GM12878 (cell line): ENCODE measurements around the gene CLK2. TPM values are rescaled to one million over a fixed set of nuclear protein-coding genes. Genes with fewer than 3 reads are reported as not detected.
A peak's percentile ranks its signal among the peaks of the same experiment; 100 is the strongest.

Experiments
- CBX3 ChIP-seq: fragments of 200-600 bp; sonication (generic); IDR thresholded peaks from 2 replicates; pipeline ENCODE4 v1.6.1; 2016; ENCODE audit warnings: low read depth, borderline replicate concordance
- CEBPB ChIP-seq, 2 experiments: fragments of 150-350 bp in 1 of 2; IDR thresholded peaks; 2 replicates each; pipeline ENCODE4 v1.6.1; 2012 to 2014; ENCODE audit warnings: low read depth in 2 of 2, low read length in 2 of 2, borderline replicate concordance in 1 of 2, inconsistent platforms in 1 of 2
- EGR1 ChIP-seq, 2 experiments: IDR thresholded peaks; 1 replicate in 1 of 2; 2 replicates in 1 of 2; pipeline ENCODE4 v1.6.1; 2011 to 2012; ENCODE audit warnings: low read depth in 2 of 2, low read length in 2 of 2, borderline replicate concordance in 1 of 2, mild to moderate bottlenecking in 1 of 2, moderate library complexity in 1 of 2
- ESRRA ChIP-seq: IDR thresholded peaks from 2 replicates; pipeline ENCODE4 v1.6.1; 2012; ENCODE audit warnings: mild to moderate bottlenecking, low read length, improper control_type of control experiment
- FOXM1 ChIP-seq: IDR thresholded peaks from 2 replicates; pipeline ENCODE4 v1.6.1; 2012; ENCODE audit warnings: low read depth, mild to moderate bottlenecking, inconsistent platforms, low read length, moderate library complexity
- GABPA ChIP-seq: IDR thresholded peaks from 2 replicates; pipeline ENCODE4 v1.6.1; 2014; ENCODE audit warnings: antibody characterized with exemption, low read depth, mild to moderate bottlenecking, inconsistent platforms
- HDAC2 ChIP-seq: fragments of 200-600 bp; sonication (generic); IDR thresholded peaks from 2 replicates; pipeline ENCODE4 v1.6.1; 2017
- IKZF1 ChIP-seq: fragments of 450-650 bp; conservative IDR thresholded peaks from 2 replicates; pipeline ENCODE4 v1.6.1; 2017; ENCODE audit warnings: antibody characterized with exemption, mild to moderate bottlenecking
- IKZF2 ChIP-seq, 2 experiments: fragments of 450-650 bp; IDR thresholded peaks; 2 replicates each; pipeline ENCODE4 v1.6.1; 2017; ENCODE audit warnings: mild to moderate bottlenecking in 2 of 2, moderate library complexity in 2 of 2
- LARP7 ChIP-seq: fragments of 450-650 bp; IDR thresholded peaks from 2 replicates; pipeline ENCODE4 v1.6.1; 2017; ENCODE audit warnings: mild to moderate bottlenecking
- RFX5 ChIP-seq: IDR thresholded peaks from 2 replicates; pipeline ENCODE4 v1.6.1; 2011; ENCODE audit warnings: low read depth, low read length, improper control_type of control experiment
- SMAD1 ChIP-seq: fragments of 450-650 bp; IDR thresholded peaks from 2 replicates; pipeline ENCODE4 v1.6.1; 2018; ENCODE audit warnings: mild to moderate bottlenecking, low read depth; ENCODE audit not compliant: partially characterized antibody
- SPI1 ChIP-seq: IDR thresholded peaks from 2 replicates; pipeline ENCODE4 v1.6.1; 2011; ENCODE audit warnings: low read depth, mild to moderate bottlenecking, low read length, moderate library complexity, borderline replicate concordance; ENCODE audit not compliant: insufficient read depth
- TBL1XR1 ChIP-seq: IDR thresholded peaks from 2 replicates; pipeline ENCODE4 v1.6.1; 2012; ENCODE audit warnings: low read depth, low read length, improper control_type of control experiment
- ZBED1 ChIP-seq: IDR thresholded peaks from 2 replicates; pipeline ENCODE4 v1.6.1; 2016; ENCODE audit warnings: borderline replicate concordance
- ZNF24 ChIP-seq: fragments of 450-650 bp; IDR thresholded peaks from 2 replicates; pipeline ENCODE4 v1.6.1; 2017; ENCODE audit warnings: antibody characterized with exemption, mild to moderate bottlenecking
- polyA plus RNA-seq, 11 experiments: library from polyadenylated mRNA; depleted of rRNA in 4 of 11; unstranded in 6 of 11; stranded (reverse) in 5 of 11; fragments of >200 nt; fragmentation: Nextera tagmentation in 4 of 11; fragmentation: Illumina TruSeq in 1 of 11; extraction: Ambion mirVana in 4 of 11; extraction: Trizol in 1 of 11; gene quantifications; 1 replicate in 1 of 11; 2 replicates in 10 of 11; pipeline versions ENCODE4 v1.2.1 to v1.2.3, GENCODE V29; 2011 to 2016; ENCODE audit warnings: inconsistent platforms in 2 of 11, missing spikeins in 2 of 11, low read depth in 1 of 11
- total RNA-seq, 4 experiments: library from RNA; depleted of rRNA in 3 of 4; stranded (reverse); fragments of >200 nt in 3 of 4; fragmentation: Illumina TruSeq in 1 of 4; extraction: Trizol in 1 of 4; gene quantifications; 2 replicates each; pipeline versions ENCODE4 v1.2.1 to v1.2.3, GENCODE V29; 2013 to 2021
- TF ChIP-seq, protein P1 (sequence below): fragments of 450-650 bp; formaldehyde crosslinking; IDR thresholded peaks from 2 replicates; pipeline ENCODE4 v1.5.0; 2022; ENCODE audit warnings: mild to moderate bottlenecking, missing genetic modification characterization
- TF ChIP-seq, protein P2 (sequence below): fragments of 450-650 bp; IDR thresholded peaks from 2 replicates; pipeline ENCODE4 v1.6.1; 2014; ENCODE audit warnings: mild to moderate bottlenecking
- TF ChIP-seq, protein P3 (sequence below): fragments of 450-650 bp; IDR thresholded peaks from 2 replicates; pipeline ENCODE4 v1.6.1; 2018; ENCODE audit warnings: borderline replicate concordance, mild to moderate bottlenecking; ENCODE audit not compliant: partially characterized antibody
- TF ChIP-seq, protein P4 (sequence below): IDR thresholded peaks from 2 replicates; pipeline ENCODE4 v1.6.1; 2011; ENCODE audit warnings: borderline replicate concordance, low read depth, mild to moderate bottlenecking, moderate library complexity, mixed read lengths, low read length; ENCODE audit not compliant: insufficient read depth; ENCODE audit errors: extremely low read length

CLK2 gene
- total and polyA plus RNA-seq, 10 of the 15 experiments (the other 5 are each of a cell fraction or from before 2014, with no cell fraction given) = 11.1 to 83.7 (median 36.7) TPM

DNA sequence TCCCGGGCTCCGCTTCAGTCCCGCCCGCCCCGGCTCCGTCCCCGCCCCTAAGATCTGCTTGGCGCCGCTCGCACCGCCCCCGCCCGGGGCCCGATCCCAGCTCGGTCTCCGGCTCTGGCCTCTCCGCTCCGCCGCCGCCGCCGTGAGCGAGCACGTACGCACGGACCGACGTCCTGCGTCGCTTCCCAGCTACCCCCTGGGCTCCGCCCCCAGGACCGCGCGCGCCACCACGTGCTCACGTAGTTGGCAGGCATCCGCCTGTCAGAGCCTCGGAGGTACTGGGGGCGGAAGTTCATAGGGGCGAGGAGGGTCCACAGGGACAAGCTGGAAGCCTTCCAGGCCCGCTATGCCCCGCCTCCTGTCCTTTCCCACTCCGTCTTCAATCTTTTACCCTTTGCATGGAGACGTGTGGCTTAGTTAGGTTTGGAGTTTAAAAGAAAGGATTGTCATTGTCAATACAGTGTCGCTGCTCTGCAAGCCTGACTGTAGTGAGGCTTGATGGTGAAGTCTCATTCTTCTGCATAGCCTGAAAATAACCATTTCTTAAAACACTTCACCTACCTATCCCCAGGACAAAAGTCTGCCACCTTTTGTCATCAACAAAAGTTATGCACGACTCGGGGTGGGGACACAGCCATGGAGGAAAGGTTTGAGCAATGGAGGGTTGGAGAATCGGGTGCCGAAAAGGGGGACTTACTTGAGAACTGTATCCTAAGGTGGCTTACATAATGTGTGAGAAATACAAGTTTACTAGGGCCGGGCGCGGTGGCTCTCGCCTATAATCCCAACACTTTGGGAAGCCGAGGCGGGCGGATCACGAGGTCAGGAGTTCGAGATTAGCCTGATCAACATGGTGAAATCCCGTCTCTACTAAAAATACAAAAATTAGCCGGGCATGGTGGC is at the start of gene CLK2 (continued):
- TF ChIP-seq IKZF2 (IDR thresholded peaks at IDR 0.05) = peak in 1 of 2 experiments; percentile 45; a peak in 1 of 4 replicates
- TF ChIP-seq, protein P1, sequence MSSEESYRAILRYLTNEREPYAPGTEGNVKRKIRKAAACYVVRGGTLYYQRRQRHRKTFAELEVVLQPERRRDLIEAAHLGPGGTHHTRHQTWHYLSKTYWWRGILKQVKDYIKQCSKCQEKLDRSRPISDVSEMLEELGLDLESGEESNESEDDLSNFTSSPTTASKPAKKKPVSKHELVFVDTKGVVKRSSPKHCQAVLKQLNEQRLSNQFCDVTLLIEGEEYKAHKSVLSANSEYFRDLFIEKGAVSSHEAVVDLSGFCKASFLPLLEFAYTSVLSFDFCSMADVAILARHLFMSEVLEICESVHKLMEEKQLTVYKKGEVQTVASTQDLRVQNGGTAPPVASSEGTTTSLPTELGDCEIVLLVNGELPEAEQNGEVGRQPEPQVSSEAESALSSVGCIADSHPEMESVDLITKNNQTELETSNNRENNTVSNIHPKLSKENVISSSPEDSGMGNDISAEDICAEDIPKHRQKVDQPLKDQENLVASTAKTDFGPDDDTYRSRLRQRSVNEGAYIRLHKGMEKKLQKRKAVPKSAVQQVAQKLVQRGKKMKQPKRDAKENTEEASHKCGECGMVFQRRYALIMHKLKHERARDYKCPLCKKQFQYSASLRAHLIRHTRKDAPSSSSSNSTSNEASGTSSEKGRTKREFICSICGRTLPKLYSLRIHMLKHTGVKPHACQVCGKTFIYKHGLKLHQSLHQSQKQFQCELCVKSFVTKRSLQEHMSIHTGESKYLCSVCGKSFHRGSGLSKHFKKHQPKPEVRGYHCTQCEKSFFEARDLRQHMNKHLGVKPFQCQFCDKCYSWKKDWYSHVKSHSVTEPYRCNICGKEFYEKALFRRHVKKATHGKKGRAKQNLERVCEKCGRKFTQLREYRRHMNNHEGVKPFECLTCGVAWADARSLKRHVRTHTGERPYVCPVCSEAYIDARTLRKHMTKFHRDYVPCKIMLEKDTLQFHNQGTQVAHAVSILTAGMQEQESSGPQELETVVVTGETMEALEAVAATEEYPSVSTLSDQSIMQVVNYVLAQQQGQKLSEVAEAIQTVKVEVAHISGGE (CRISPR knock-in tag) = no peak
- 0 out of 2 replicates have a peak, but pooled peaks have one; percentile 18 for TF ChIP-seq TBL1XR1
- TF ChIP-seq ZNF24 = no peak
- peak; percentile 89 to 97 for TF ChIP-seq EGR1 (IDR thresholded peaks at IDR 0.05; ENCODE audit: borderline replicate concordance in 1 of 2, low read depth in 2 of 2, low read length in 2 of 2)
- 0 out of 2 replicates have a peak, but pooled peaks have one; percentile 15 for TF ChIP-seq RFX5
- TF ChIP-seq, protein P2, sequence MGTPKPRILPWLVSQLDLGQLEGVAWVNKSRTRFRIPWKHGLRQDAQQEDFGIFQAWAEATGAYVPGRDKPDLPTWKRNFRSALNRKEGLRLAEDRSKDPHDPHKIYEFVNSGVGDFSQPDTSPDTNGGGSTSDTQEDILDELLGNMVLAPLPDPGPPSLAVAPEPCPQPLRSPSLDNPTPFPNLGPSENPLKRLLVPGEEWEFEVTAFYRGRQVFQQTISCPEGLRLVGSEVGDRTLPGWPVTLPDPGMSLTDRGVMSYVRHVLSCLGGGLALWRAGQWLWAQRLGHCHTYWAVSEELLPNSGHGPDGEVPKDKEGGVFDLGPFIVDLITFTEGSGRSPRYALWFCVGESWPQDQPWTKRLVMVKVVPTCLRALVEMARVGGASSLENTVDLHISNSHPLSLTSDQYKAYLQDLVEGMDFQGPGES = no peak
- TF ChIP-seq, protein P3, sequence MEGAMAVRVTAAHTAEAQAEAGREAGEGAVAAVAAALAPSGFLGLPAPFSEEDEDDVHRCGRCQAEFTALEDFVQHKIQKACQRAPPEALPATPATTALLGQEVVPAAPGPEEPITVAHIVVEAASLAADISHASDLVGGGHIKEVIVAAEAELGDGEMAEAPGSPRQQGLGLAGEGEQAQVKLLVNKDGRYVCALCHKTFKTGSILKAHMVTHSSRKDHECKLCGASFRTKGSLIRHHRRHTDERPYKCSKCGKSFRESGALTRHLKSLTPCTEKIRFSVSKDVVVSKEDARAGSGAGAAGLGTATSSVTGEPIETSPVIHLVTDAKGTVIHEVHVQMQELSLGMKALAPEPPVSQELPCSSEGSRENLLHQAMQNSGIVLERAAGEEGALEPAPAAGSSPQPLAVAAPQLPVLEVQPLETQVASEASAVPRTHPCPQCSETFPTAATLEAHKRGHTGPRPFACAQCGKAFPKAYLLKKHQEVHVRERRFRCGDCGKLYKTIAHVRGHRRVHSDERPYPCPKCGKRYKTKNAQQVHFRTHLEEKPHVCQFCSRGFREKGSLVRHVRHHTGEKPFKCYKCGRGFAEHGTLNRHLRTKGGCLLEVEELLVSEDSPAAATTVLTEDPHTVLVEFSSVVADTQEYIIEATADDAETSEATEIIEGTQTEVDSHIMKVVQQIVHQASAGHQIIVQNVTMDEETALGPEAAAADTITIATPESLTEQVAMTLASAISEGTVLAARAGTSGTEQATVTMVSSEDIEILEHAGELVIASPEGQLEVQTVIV = no peak
- no peak for TF ChIP-seq CBX3
- peak; percentile 68 for TF ChIP-seq IKZF1
- TF ChIP-seq, protein P4, sequence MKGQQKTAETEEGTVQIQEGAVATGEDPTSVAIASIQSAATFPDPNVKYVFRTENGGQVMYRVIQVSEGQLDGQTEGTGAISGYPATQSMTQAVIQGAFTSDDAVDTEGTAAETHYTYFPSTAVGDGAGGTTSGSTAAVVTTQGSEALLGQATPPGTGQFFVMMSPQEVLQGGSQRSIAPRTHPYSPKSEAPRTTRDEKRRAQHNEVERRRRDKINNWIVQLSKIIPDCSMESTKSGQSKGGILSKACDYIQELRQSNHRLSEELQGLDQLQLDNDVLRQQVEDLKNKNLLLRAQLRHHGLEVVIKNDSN = peak; percentile 91
- TF ChIP-seq GABPA = no peak
- no peak for TF ChIP-seq LARP7
- no peak for TF ChIP-seq FOXM1
- TF ChIP-seq CEBPB (IDR thresholded peaks at IDR 0.05; ENCODE audit: borderline replicate concordance in 1 of 2, low read depth in 2 of 2, low read length in 2 of 2) = no peak
- no peak for TF ChIP-seq ZBED1
- no peak for TF ChIP-seq ESRRA
- no peak for TF ChIP-seq HDAC2
- peak; percentile 39; the same call in 1 of the 2 replicates for TF ChIP-seq SPI1
- TF ChIP-seq SMAD1 = peak; percentile 50
